ENCODE data around the gene CHMP2B. TPM values are rescaled to one million over a fixed set of nuclear protein-coding genes. Genes with fewer than 3 reads are reported as not detected.

Gene CHMP2B
- total and polyA plus RNA-seq, 4 donors, result 26.7 to 70.5 (median 54.4) TPM

DNA sequence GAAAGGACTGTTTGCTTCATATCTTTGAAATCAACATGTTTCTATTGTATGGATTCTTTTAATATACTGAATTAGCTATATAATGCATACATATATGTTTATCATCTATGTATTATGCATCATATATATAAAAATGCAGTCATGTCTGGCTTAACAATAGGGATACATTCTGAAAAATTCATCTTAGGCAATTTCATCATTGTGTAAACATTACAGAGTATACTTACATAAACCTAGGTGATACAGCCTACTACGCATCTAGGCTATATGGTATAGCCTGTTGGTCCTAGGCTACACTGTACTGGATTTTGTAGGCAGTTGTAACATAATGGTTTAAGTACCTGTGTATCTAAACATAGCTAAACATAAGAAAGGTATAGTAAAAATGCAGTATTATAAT, 21.7 kb downstream of the CHMP2B start:
- no CpG with 5 or more reads among the region's 1 CpG for WGBS (ENCODE audit: insufficient coverage)
- no peak for DNase-seq (ENCODE audit: low read depth in 4 of 6, low spot score in 6 of 6)
- no peaks in the 10 kb centered on the region for H3K27me3 ChIP-seq (ENCODE audit: control insufficient read depth, insufficient read depth, low read length)
- H3K36me3 ChIP-seq (ENCODE audit: control insufficient read depth, insufficient read depth, low read length), result peaks cover 3% of the 10 kb centered on the region
- H3K4me3 ChIP-seq (ENCODE audit: low read depth, low read length), result no peak overlapping the region
- no peak overlapping the region for H3K27ac ChIP-seq (ENCODE audit: low read depth, low read length)
- H3K4me1 ChIP-seq (ENCODE audit: control insufficient read depth, insufficient read depth, low read length), result no peaks in the 10 kb centered on the region
- no peaks in the 10 kb centered on the region for H3K9me3 ChIP-seq (ENCODE audit: control insufficient read depth, insufficient read depth, low read length)

DNA sequence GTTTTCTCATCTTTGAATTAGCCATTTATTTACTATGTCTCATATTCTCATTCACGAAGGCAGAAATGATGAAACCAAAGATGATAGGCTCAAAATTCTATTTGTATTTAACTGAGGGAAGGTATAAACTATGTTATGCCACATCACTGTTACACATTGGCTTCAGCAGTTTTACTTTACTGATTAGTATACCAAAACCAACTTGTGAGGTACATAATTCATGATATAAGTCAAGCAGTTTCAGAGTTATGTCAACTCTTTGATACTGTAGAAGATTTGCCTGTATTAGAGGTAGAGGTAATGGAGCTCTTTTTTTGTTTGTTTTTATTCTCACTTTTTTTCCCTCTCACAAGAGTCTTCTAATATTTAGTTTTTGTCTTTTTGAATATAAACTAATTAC, 22.9 kb downstream of the CHMP2B start:
- Histone ChIP-seq H3K9me3 (ENCODE audit: control insufficient read depth, insufficient read depth, low read length) (no peaks in the 10 kb centered on the region), H3K27me3 (ENCODE audit: control insufficient read depth, insufficient read depth, low read length) (no peaks in the 10 kb centered on the region), H3K36me3 (ENCODE audit: control insufficient read depth, insufficient read depth, low read length) (peaks cover 3% of the 10 kb centered on the region), H3K27ac (ENCODE audit: low read depth, low read length) (no peak overlapping the region), H3K4me1 (ENCODE audit: control insufficient read depth, insufficient read depth, low read length) (no peaks in the 10 kb centered on the region), H3K4me3 (ENCODE audit: low read depth, low read length) (no peak overlapping the region)
- DNase-seq (ENCODE audit: low read depth in 4 of 6, low spot score in 6 of 6), result no peak
- no CpG with 5 or more reads among the region's 1 CpG for WGBS (ENCODE audit: insufficient coverage)

DNA sequence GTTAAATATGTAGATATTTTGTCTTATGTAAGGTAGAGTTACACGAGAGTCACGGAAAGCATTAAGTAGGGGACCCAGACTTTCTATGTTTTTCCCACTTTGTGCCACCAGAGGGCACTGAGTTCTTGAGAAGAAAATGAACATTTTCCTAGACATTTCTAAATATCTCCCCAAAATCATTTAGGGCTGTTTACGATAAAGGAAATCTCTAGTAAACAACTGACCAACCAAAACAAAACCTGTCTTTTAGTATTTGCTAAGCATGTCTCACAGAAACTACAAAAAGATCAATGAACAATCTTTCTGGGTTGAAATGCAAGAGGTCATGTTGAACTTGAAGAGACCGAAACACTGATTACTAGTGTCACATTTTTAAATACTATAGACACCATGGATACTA, 33.2 kb downstream of the CHMP2B start:
- DNase-seq (ENCODE audit: low read depth in 4 of 6, low spot score in 6 of 6), result peak; percentile 13 to 84 (median 30)
- Histone ChIP-seq H3K27ac (ENCODE audit: low read depth, low read length) (no peak overlapping the region), H3K4me1 (ENCODE audit: control insufficient read depth, insufficient read depth, low read length) (no peaks in the 10 kb centered on the region), H3K36me3 (ENCODE audit: control insufficient read depth, insufficient read depth, low read length) (no peaks in the 10 kb centered on the region), H3K4me3 (ENCODE audit: low read depth, low read length) (no peak overlapping the region), H3K27me3 (ENCODE audit: control insufficient read depth, insufficient read depth, low read length) (no peaks in the 10 kb centered on the region), H3K9me3 (ENCODE audit: control insufficient read depth, insufficient read depth, low read length) (no peaks in the 10 kb centered on the region)
- no CpG with 5 or more reads among the region's 4 CpGs for WGBS (ENCODE audit: insufficient coverage)

DNA sequence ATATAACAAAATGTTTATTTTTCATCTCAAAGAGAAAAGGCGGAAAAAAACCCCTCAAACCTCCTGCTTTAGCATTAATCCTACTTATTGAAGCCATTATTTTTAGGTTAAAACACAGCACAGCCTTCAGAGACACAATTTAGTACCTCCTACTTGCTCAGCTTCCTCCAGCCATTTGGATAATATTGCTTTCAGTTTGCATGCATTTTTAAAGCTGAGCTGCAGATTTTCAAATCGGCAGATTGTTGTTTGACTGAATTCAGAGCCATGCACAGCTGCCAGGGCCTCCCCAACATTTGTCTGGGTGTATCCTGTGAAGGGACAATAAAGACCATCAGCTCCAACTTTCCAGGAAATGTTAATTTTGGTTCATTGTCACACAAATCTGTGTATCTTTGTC, 34.8 kb downstream of the CHMP2B start:
- Histone ChIP-seq H3K27me3 (ENCODE audit: control insufficient read depth, insufficient read depth, low read length) (no peaks in the 10 kb centered on the region), H3K36me3 (ENCODE audit: control insufficient read depth, insufficient read depth, low read length) (no peaks in the 10 kb centered on the region), H3K9me3 (ENCODE audit: control insufficient read depth, insufficient read depth, low read length) (no peaks in the 10 kb centered on the region), H3K27ac (ENCODE audit: low read depth, low read length) (no peak overlapping the region), H3K4me1 (ENCODE audit: control insufficient read depth, insufficient read depth, low read length) (no peaks in the 10 kb centered on the region), H3K4me3 (ENCODE audit: low read depth, low read length) (no peak overlapping the region)
- WGBS (ENCODE audit: insufficient coverage), result 44% methylated on average over 1 of the region's 2 CpGs
- DNase-seq (ENCODE audit: low read depth in 4 of 6, low spot score in 6 of 6), result peak in 1 of 6 donors; percentile 34

DNA sequence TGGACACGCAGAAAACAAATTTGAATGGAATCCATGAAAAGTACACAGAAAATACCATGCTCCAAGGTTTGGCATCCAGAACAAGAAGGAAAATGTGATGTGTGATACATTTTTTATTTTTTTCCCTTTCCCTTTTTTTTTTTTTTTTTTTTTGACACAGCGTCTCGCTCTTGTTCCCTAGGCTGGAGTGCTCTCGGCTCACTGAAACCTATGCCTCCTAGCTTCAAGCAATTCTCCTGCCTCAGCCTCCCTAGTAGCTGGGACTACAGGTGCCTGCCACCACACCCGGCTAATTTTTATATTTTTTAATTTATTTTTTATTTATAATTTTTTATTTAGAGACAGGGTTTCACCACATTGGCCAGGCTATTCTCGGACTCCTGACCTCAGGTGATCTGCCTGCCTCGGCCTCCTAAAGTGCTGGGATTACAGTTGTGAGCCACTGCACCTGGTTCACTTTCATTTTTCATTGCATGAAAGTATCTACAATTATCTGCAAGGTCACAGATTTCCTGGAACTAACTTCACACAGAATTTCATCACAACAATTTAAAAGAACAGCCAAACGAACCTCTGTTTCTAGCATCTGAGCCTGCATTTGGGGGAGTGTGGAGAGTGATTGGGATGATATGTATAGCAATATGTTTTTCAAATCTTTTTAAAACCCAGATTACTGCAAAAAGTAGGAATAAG, 41.0 kb downstream of the CHMP2B start:
- Histone ChIP-seq H3K27me3 (ENCODE audit: control insufficient read depth, insufficient read depth, low read length) (no peaks in the 10 kb centered on the region), H3K4me3 (ENCODE audit: low read depth, low read length) (no peak overlapping the region), H3K27ac (ENCODE audit: low read depth, low read length) (no peak overlapping the region), H3K4me1 (ENCODE audit: control insufficient read depth, insufficient read depth, low read length) (no peaks in the 10 kb centered on the region), H3K9me3 (ENCODE audit: control insufficient read depth, insufficient read depth, low read length) (no peaks in the 10 kb centered on the region), H3K36me3 (ENCODE audit: control insufficient read depth, insufficient read depth, low read length) (no peaks in the 10 kb centered on the region)
- 86% methylated on average over 2 of the region's 8 CpGs for WGBS (ENCODE audit: insufficient coverage)
- DNase-seq (ENCODE audit: low read depth in 4 of 6, low spot score in 6 of 6), result no peak

DNA sequence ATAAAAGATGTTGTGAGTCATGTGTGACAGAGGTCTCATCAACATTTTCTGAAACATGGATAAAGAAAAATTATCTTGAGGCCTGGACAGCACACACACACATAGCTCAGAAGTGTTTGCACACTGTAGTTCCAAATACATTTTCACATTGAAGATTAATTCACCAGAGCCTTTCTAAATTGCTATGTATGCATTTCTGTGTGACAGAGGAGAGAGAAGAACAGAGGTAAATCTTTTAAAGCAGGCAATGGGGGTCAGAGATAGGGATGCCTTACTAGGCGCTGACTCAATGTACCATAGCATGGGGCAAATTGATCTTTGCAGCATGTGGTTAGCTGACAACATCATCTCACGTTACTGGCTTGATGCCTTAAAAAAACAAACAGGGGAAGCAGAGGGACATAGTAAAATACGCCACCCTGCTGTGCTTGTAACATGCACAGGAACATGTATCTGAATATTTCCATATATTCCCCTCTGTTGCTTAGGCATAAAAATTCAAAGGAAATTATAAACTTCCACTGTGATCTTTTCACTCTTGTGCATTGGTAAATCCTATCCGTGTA, 41.6 kb downstream of the CHMP2B start:
- Histone ChIP-seq H3K4me1 (ENCODE audit: control insufficient read depth, insufficient read depth, low read length) (no peaks in the 10 kb centered on the region), H3K9me3 (ENCODE audit: control insufficient read depth, insufficient read depth, low read length) (no peaks in the 10 kb centered on the region), H3K36me3 (ENCODE audit: control insufficient read depth, insufficient read depth, low read length) (no peaks in the 10 kb centered on the region), H3K27me3 (ENCODE audit: control insufficient read depth, insufficient read depth, low read length) (no peaks in the 10 kb centered on the region), H3K27ac (ENCODE audit: low read depth, low read length) (no peak overlapping the region), H3K4me3 (ENCODE audit: low read depth, low read length) (no peak overlapping the region)
- peak in 1 of 6 donors; percentile 19 for DNase-seq (ENCODE audit: low read depth in 4 of 6, low spot score in 6 of 6)
- 54% methylated on average over 3 of the region's 4 CpGs for WGBS (ENCODE audit: insufficient coverage)

DNA sequence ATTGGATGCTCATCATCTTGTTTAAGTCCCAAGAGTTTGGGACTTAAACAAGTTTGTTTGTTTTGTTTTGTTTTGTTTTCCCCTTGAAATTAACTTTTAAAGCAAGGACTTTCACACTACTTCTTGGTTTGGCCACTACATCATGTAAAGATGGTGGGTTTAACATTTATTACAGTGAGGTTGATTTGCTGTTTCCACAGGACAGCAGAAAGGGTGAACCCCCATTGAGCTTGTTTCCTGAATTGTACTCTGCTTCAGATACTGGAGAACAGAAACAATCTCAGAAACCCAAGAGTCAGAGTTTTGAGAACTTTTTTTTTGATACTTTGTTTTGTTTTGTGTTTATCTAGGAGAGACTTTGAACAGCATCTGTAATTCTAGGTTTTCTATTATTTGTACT, 42.6 kb downstream of the CHMP2B start:
- Histone ChIP-seq H3K27me3 (ENCODE audit: control insufficient read depth, insufficient read depth, low read length) (no peaks in the 10 kb centered on the region), H3K9me3 (ENCODE audit: control insufficient read depth, insufficient read depth, low read length) (no peaks in the 10 kb centered on the region), H3K4me3 (ENCODE audit: low read depth, low read length) (no peak overlapping the region), H3K4me1 (ENCODE audit: control insufficient read depth, insufficient read depth, low read length) (no peaks in the 10 kb centered on the region), H3K27ac (ENCODE audit: low read depth, low read length) (no peak overlapping the region), H3K36me3 (ENCODE audit: control insufficient read depth, insufficient read depth, low read length) (no peaks in the 10 kb centered on the region)
- DNase-seq (ENCODE audit: low read depth in 4 of 6, low spot score in 6 of 6), result no peak

DNA sequence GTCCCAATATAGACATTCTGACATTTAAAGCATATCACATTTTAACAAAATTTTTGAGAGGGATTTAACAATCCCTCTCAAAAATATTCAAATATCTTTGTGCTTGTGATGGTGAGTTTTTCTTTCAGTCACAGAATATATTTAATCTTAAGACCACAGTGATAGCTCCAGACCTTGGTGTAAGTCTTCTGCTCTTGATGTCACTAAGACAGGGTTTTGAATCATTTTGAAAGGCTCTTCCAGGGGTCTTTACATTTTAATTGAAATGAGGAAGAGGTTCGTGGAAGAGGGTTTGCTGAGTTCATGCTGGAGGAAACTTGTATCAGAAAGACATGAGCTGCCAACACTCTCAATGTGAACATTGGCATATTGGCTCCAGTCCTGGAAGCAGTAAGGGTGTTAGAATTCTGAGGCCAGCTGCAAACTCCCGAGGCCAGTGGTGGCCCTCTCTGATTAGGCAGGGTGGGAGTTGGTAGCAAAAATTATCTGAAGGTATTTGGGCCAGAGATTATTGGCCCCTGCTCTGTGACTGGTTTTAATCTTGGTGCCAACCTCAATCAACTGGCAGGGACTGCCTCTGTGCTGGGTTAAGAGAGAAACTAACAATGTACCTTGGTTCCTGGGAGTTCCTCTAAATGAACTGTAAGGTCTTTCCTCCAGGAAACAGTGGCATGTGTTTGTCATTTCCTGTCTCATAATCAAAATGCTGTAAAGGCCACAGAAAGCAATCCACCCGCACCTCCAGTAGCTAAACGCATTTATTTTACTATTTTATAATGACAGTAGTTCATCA, 44.0 kb downstream of the CHMP2B start:
- Histone ChIP-seq H3K4me3 (ENCODE audit: low read depth, low read length) (no peak overlapping the region), H3K27ac (ENCODE audit: low read depth, low read length) (no peak overlapping the region), H3K27me3 (ENCODE audit: control insufficient read depth, insufficient read depth, low read length) (no peaks in the 10 kb centered on the region), H3K4me1 (ENCODE audit: control insufficient read depth, insufficient read depth, low read length) (no peaks in the 10 kb centered on the region), H3K9me3 (ENCODE audit: control insufficient read depth, insufficient read depth, low read length) (no peaks in the 10 kb centered on the region), H3K36me3 (ENCODE audit: control insufficient read depth, insufficient read depth, low read length) (no peaks in the 10 kb centered on the region)
- WGBS (ENCODE audit: insufficient coverage), result 40% methylated on average over 2 of the region's 4 CpGs
- peak in 1 of 6 donors; percentile 18 for DNase-seq (ENCODE audit: low read depth in 4 of 6, low spot score in 6 of 6)

DNA sequence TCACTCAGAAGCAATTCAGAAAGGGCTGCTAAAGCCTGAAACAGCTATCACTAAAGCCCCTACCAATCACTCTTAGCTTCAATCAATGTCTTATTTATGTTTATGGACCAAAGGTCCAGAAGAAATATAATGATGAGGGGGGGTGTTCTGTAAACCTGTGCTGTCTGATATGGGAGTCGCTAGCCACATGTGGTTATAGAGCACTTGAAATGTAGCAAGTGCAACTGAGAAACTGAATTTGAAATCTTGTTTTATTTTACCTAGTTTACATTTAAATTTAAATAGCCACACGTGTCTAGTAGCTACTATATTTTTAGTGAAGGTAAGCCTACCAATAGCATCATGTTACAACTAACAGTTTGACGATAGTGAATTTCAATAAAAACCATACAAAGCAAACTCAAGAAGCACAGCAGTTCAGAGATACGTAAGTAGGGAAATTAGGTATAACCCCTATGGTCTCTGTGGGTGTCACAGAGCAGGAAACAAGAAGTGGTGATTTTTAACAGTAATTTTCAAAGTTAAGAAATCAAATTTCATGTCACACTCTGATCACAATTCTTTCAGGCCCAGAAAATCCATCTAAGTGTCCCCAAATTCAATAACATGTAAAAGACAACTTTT, 45.7 kb downstream of the CHMP2B start:
- no peak for DNase-seq (ENCODE audit: low read depth in 4 of 6, low spot score in 6 of 6)
- Histone ChIP-seq H3K9me3 (ENCODE audit: control insufficient read depth, insufficient read depth, low read length) (no peaks in the 10 kb centered on the region), H3K4me1 (ENCODE audit: control insufficient read depth, insufficient read depth, low read length) (no peaks in the 10 kb centered on the region), H3K27me3 (ENCODE audit: control insufficient read depth, insufficient read depth, low read length) (no peaks in the 10 kb centered on the region), H3K36me3 (ENCODE audit: control insufficient read depth, insufficient read depth, low read length) (no peaks in the 10 kb centered on the region), H3K27ac (ENCODE audit: low read depth, low read length) (no peak overlapping the region), H3K4me3 (ENCODE audit: low read depth, low read length) (no peak overlapping the region)
- WGBS (ENCODE audit: insufficient coverage), result no CpG with 5 or more reads among the region's 4 CpGs
